ENCODE measurements around the gene ARSJ. TPM values are rescaled to one million over a fixed set of nuclear protein-coding genes. Genes with fewer than 3 reads are reported as not detected.

The ARSJ gene
- total RNA-seq, 1 donor from 2014 or later = 61.7 TPM

- no peak overlapping the region for H3K27ac Mint-ChIP-seq (ENCODE audit: unreplicated experiment)
- H3K4me1 Mint-ChIP-seq (ENCODE audit: unreplicated experiment) = peaks cover 8% of the 10 kb centered on the region
- no peak for DNase-seq (ENCODE audit: extremely low spot score, unreplicated experiment)
- H3K27me3 Mint-ChIP-seq (ENCODE audit: unreplicated experiment) = no peaks in the 10 kb centered on the region
- peaks cover 21% of the 10 kb centered on the region for H3K36me3 Mint-ChIP-seq (ENCODE audit: unreplicated experiment)
- H3K9me3 Mint-ChIP-seq (ENCODE audit: unreplicated experiment) = no peaks in the 10 kb centered on the region
- TF ChIP-seq, protein P1, sequence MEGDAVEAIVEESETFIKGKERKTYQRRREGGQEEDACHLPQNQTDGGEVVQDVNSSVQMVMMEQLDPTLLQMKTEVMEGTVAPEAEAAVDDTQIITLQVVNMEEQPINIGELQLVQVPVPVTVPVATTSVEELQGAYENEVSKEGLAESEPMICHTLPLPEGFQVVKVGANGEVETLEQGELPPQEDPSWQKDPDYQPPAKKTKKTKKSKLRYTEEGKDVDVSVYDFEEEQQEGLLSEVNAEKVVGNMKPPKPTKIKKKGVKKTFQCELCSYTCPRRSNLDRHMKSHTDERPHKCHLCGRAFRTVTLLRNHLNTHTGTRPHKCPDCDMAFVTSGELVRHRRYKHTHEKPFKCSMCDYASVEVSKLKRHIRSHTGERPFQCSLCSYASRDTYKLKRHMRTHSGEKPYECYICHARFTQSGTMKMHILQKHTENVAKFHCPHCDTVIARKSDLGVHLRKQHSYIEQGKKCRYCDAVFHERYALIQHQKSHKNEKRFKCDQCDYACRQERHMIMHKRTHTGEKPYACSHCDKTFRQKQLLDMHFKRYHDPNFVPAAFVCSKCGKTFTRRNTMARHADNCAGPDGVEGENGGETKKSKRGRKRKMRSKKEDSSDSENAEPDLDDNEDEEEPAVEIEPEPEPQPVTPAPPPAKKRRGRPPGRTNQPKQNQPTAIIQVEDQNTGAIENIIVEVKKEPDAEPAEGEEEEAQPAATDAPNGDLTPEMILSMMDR (IDR thresholded peaks at IDR 0.05) = no peak
- no peak overlapping the region for H3K4me3 Mint-ChIP-seq (ENCODE audit: unreplicated experiment)
These were observed 109.6 kb downstream of the ARSJ start for GRCh38 chr4:113869743-113870375.

- peaks cover 21% of the 10 kb centered on the region for H3K36me3 Mint-ChIP-seq (ENCODE audit: unreplicated experiment)
- peaks cover 3% of the 10 kb centered on the region for H3K4me1 Mint-ChIP-seq (ENCODE audit: unreplicated experiment)
- no peak overlapping the region for H3K4me3 Mint-ChIP-seq (ENCODE audit: unreplicated experiment)
- H3K27ac Mint-ChIP-seq (ENCODE audit: unreplicated experiment) = no peak overlapping the region
- H3K27me3 Mint-ChIP-seq (ENCODE audit: unreplicated experiment) = no peaks in the 10 kb centered on the region
- no peaks in the 10 kb centered on the region for H3K9me3 Mint-ChIP-seq (ENCODE audit: unreplicated experiment)
- DNase-seq (ENCODE audit: extremely low spot score, unreplicated experiment) = no peak
- TF ChIP-seq, protein P1 (IDR thresholded peaks at IDR 0.05) = no peak
These were observed 112.8 kb downstream of the ARSJ start for GRCh38 chr4:113866611-113867010.

- H3K36me3 Mint-ChIP-seq (ENCODE audit: unreplicated experiment) = peaks cover 16% of the 10 kb centered on the region
- no peak overlapping the region for H3K27ac Mint-ChIP-seq (ENCODE audit: unreplicated experiment)
- no peaks in the 10 kb centered on the region for H3K27me3 Mint-ChIP-seq (ENCODE audit: unreplicated experiment)
- H3K9me3 Mint-ChIP-seq (ENCODE audit: unreplicated experiment) = no peaks in the 10 kb centered on the region
- TF ChIP-seq, protein P1 (IDR thresholded peaks at IDR 0.05) = no peak
- DNase-seq (ENCODE audit: extremely low spot score, unreplicated experiment) = no peak
- H3K4me1 Mint-ChIP-seq (ENCODE audit: unreplicated experiment) = no peaks in the 10 kb centered on the region
- H3K4me3 Mint-ChIP-seq (ENCODE audit: unreplicated experiment) = no peak overlapping the region
These were observed 120.5 kb downstream of the ARSJ start for GRCh38 chr4:113858924-113859323.

DNA sequence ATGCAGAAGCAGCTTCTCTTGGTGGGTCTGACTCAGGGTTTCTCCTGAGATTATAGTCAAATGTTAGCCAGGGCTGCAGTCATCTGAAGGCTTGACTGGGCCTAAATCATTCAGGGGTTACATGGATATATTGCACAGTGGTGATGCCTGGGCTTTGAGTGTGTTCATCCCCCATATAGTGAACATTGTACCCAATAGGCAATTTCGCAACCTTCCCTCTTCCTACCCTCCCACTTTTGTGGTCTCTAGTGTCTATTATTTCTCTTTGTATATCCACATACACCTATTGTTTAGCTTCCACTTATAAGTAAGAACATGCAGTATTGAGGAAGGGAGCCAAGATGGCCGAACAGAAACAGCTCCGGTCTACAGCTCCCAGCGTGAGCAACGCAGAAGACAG lies 127.6 kb downstream of the ARSJ start:
- Mint-ChIP-seq H3K4me3 (ENCODE audit: unreplicated experiment) (no peak overlapping the region), H3K9me3 (ENCODE audit: unreplicated experiment) (no peaks in the 10 kb centered on the region), H3K27me3 (ENCODE audit: unreplicated experiment) (no peaks in the 10 kb centered on the region), H3K4me1 (ENCODE audit: unreplicated experiment) (no peaks in the 10 kb centered on the region), H3K27ac (ENCODE audit: unreplicated experiment) (no peak overlapping the region), H3K36me3 (ENCODE audit: unreplicated experiment) (peaks cover 29% of the 10 kb centered on the region)
- no peak for DNase-seq (ENCODE audit: extremely low spot score, unreplicated experiment)
- TF ChIP-seq, protein P1 (IDR thresholded peaks at IDR 0.05) = no peak

Other genes starting within 250 kb of the ARSJ start
- gene CAMK2D, start 217.9 kb downstream of the ARSJ start, total RNA-seq = 84.3 and 86.6 TPM in 2 replicates